Measurements from ENCODE around the gene MARVELD2.
"Not testable (repeated sequence)": the region's sequence is repeated elsewhere in the genome, so short reads cannot be mapped to it uniquely, and the experiment has no call there.

Gene MARVELD2

GRCh38 chr5:69414885-69415583, at the start of gene MARVELD2:
Gene MARVELD2, plus strand, starts transcription at chr5:69415116. Its CDS starts 4,270 bp downstream, at chr5:69419386.
- in situ Hi-C loops (cut with HindIII; ENCODE audit: low sequenced_read_pairs), result no loop called here

GRCh38 chr5:69367697-69368279, 47.1 kb upstream of the MARVELD2 start:
- in situ Hi-C loops (cut with HindIII; ENCODE audit: low sequenced_read_pairs), result no loop called here

GRCh38 chr5:69368458-69369339, 46.2 kb upstream of the MARVELD2 start:
- in situ Hi-C loops (cut with HindIII; ENCODE audit: low sequenced_read_pairs), result no loop called here

- in situ Hi-C loops (cut with HindIII; ENCODE audit: low sequenced_read_pairs), result no loop called here
Observed at GRCh38 chr5:69369340-69370121, 45.4 kb upstream of the MARVELD2 start, which contains the start of the genes AK6, RAD17 and TAF9. Gene AK6, minus strand, starts transcription at chr5:69369520. Its CDS starts 30 bp downstream, at chr5:69369490. Gene RAD17, plus strand, starts transcription at chr5:69369818. Its CDS starts 2,391 bp downstream, at chr5:69372209. Gene TAF9, minus strand, starts transcription at chr5:69369520. Its CDS starts 3,783 bp downstream, at chr5:69365737.

- in situ Hi-C loops (cut with HindIII; ENCODE audit: low sequenced_read_pairs), result not testable (repeated sequence)
Observed at GRCh38 chr5:69370335-69370734, 44.6 kb upstream of the MARVELD2 start.

GRCh38 chr5:69372394-69372793, 42.5 kb upstream of the MARVELD2 start:
- in situ Hi-C loops (cut with HindIII; ENCODE audit: low sequenced_read_pairs), result no loop called here

- in situ Hi-C loops (cut with HindIII; ENCODE audit: low sequenced_read_pairs), result no loop called here
Observed at GRCh38 chr5:69374911-69375446, 39.9 kb upstream of the MARVELD2 start.

GRCh38 chr5:69378376-69378775, 36.5 kb upstream of the MARVELD2 start:
- in situ Hi-C loops (cut with HindIII; ENCODE audit: low sequenced_read_pairs), result no loop called here

- in situ Hi-C loops (cut with HindIII; ENCODE audit: low sequenced_read_pairs), result no loop called here
Observed at GRCh38 chr5:69404659-69405330, 10.1 kb upstream of the MARVELD2 start.

GRCh38 chr5:69415584-69415958, 655 bp downstream of the MARVELD2 start:
- in situ Hi-C loops (cut with HindIII; ENCODE audit: low sequenced_read_pairs), result no loop called here

- in situ Hi-C loops (cut with HindIII; ENCODE audit: low sequenced_read_pairs), result no loop called here
Observed at GRCh38 chr5:69416180-69416579, 1.3 kb downstream of the MARVELD2 start.

GRCh38 chr5:69416699-69417098, 1.8 kb downstream of the MARVELD2 start:
- in situ Hi-C loops (cut with HindIII; ENCODE audit: low sequenced_read_pairs), result no loop called here

- in situ Hi-C loops (cut with HindIII; ENCODE audit: low sequenced_read_pairs), result no loop called here
Observed at GRCh38 chr5:69418554-69418953, 3.6 kb downstream of the MARVELD2 start.

GRCh38 chr5:69431424-69432303, 16.7 kb downstream of the MARVELD2 start:
- in situ Hi-C loops (cut with HindIII; ENCODE audit: low sequenced_read_pairs), result no loop called here

- in situ Hi-C loops (cut with HindIII; ENCODE audit: low sequenced_read_pairs), result no loop called here
Observed at GRCh38 chr5:69432412-69433206, 17.7 kb downstream of the MARVELD2 start.

- in situ Hi-C loops (cut with HindIII; ENCODE audit: low sequenced_read_pairs), result not testable (repeated sequence)
Observed at GRCh38 chr5:69435276-69435884, 20.5 kb downstream of the MARVELD2 start.

GRCh38 chr5:69444127-69444754, 29.3 kb downstream of the MARVELD2 start:
- in situ Hi-C loops (cut with HindIII; ENCODE audit: low sequenced_read_pairs), result no loop called here
